IMR-90 (cell line): Measurements from ENCODE around the gene NOP14.
"Not testable (repeated sequence)": the region's sequence is repeated elsewhere in the genome, so short reads cannot be mapped to it uniquely, and the experiment has no call there.

ENCODE experiments used
- BHLHE40 ChIP-seq: fragments of 150-350 bp; IDR thresholded peaks from 2 replicates; pipeline ENCODE4 v1.6.1; 2016; ENCODE audit warnings: mild to moderate bottlenecking, low read depth, low read length
- POLR2A ChIP-seq: IDR thresholded peaks from 2 replicates; pipeline ENCODE4 v1.6.1; 2012; ENCODE audit warnings: mild to moderate bottlenecking, low read depth, low read length
- RCOR1 ChIP-seq: IDR thresholded peaks from 2 replicates; pipeline ENCODE4 v1.6.1; 2012; ENCODE audit warnings: mild to moderate bottlenecking, low read length, improper control_type of control experiment; ENCODE audit not compliant: insufficient replicate concordance
- RFX5 ChIP-seq: IDR thresholded peaks from 2 replicates; pipeline ENCODE4 v1.8.0; 2012; ENCODE audit warnings: low read depth, mild to moderate bottlenecking, low read length, moderate library complexity
- SMC3 ChIP-seq: fragments of 150-350 bp; IDR thresholded peaks from 2 replicates; pipeline ENCODE4 v1.6.1; 2016; ENCODE audit warnings: low read depth, mild to moderate bottlenecking, antibody characterized with exemption, low read length, moderate library complexity
- TF ChIP-seq, protein P1 (sequence below): conservative IDR thresholded peaks from 2 replicates; pipeline ENCODE4 v1.5.1; 2012; ENCODE audit warnings: mild to moderate bottlenecking, low read depth, low read length, improper control_type of control experiment
- TF ChIP-seq, protein P2 (sequence below): fragments of 150-350 bp; IDR thresholded peaks from 2 replicates; pipeline ENCODE4 v1.6.1; 2017; ENCODE audit warnings: mild to moderate bottlenecking, antibody characterized with exemption, low read length, low read depth

DNA sequence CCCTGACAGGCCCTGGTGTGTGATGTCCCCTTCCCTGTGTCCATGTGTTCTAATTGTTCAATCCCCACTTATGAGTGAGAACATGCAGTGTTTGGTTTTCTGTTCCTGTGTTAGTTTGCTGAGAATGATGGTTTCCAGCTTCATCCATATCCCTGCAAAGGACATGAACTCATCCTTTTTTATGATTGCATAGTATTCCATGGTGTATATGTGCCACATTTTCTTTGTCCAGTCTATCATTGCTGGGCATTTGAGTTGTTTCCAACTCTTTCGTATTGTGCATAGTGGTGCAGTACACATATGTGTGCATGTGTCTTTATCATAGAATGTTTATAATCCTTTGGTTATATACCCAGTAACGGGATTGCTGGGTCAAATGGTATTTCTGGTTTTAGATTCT lies 46.5 kb downstream of the NOP14 start:
- not testable (repeated sequence) for TF ChIP-seq BHLHE40, RCOR1, RFX5, SMC3, POLR2A
- TF ChIP-seq, protein P1, sequence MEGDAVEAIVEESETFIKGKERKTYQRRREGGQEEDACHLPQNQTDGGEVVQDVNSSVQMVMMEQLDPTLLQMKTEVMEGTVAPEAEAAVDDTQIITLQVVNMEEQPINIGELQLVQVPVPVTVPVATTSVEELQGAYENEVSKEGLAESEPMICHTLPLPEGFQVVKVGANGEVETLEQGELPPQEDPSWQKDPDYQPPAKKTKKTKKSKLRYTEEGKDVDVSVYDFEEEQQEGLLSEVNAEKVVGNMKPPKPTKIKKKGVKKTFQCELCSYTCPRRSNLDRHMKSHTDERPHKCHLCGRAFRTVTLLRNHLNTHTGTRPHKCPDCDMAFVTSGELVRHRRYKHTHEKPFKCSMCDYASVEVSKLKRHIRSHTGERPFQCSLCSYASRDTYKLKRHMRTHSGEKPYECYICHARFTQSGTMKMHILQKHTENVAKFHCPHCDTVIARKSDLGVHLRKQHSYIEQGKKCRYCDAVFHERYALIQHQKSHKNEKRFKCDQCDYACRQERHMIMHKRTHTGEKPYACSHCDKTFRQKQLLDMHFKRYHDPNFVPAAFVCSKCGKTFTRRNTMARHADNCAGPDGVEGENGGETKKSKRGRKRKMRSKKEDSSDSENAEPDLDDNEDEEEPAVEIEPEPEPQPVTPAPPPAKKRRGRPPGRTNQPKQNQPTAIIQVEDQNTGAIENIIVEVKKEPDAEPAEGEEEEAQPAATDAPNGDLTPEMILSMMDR = not testable (repeated sequence)
- TF ChIP-seq, protein P2, sequence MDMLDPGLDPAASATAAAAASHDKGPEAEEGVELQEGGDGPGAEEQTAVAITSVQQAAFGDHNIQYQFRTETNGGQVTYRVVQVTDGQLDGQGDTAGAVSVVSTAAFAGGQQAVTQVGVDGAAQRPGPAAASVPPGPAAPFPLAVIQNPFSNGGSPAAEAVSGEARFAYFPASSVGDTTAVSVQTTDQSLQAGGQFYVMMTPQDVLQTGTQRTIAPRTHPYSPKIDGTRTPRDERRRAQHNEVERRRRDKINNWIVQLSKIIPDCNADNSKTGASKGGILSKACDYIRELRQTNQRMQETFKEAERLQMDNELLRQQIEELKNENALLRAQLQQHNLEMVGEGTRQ = not testable (repeated sequence)
